Activated T-helper 17 cell treated with anti-CD3 and anti-CD28 coated beads, Interleukin-2, amount 50 U/mL, for 72 hours (primary cell): ENCODE results near the gene CYP4B1. TPM values are rescaled to one million over a fixed set of nuclear protein-coding genes. Genes with fewer than 3 reads are reported as not detected.
"Not testable (repeated sequence)": the region's sequence is repeated elsewhere in the genome, so short reads cannot be mapped to it uniquely, and the experiment has no call there.

ENCODE experiments used
- ATAC-seq: fragments of 150-1000 bp; cut with Tn5 transposase; replicated peaks from 2 replicates; pipeline ENCODE4 v1.10.0; 2021; ENCODE audit warnings: mild to moderate bottlenecking, moderate library complexity
- H3K27ac Mint-ChIP-seq: one replicate; pipeline ENCODE4 v1.8.0; 2022; ENCODE audit warnings: mixed read lengths
- H3K27me3 Mint-ChIP-seq: one replicate; pipeline ENCODE4 v1.8.0; 2022; ENCODE audit warnings: mixed read lengths
- H3K36me3 Mint-ChIP-seq: one replicate; pipeline ENCODE4 v1.8.0; 2022; ENCODE audit warnings: low read depth, mild to moderate bottlenecking, mixed read lengths
- H3K4me1 Mint-ChIP-seq: one replicate; pipeline ENCODE4 v1.8.0; 2022; ENCODE audit warnings: mixed read lengths
- H3K4me3 Mint-ChIP-seq: one replicate; pipeline ENCODE4 v1.8.0; 2022; ENCODE audit warnings: mild to moderate bottlenecking, mixed read lengths
- H3K9me3 Mint-ChIP-seq: one replicate; pipeline ENCODE4 v1.8.0; 2022; ENCODE audit warnings: mixed read lengths
- total RNA-seq, 2 donors: library from RNA; stranded (reverse); gene quantifications; one replicate each; pipeline ENCODE4 v1.2.3, GENCODE V29; 2022

CYP4B1 gene
- under 1 TPM in 1 of 2 donors, not detected in 1; 0.56 TPM for total RNA-seq

- no peak for ATAC-seq
- no peak within 1 kb of the TSS for H3K4me3 Mint-ChIP-seq
- peaks cover 18% of the 10 kb centered on the region for H3K27me3 Mint-ChIP-seq
- H3K9me3 Mint-ChIP-seq = no peaks in the 10 kb centered on the region
- no peaks in the 10 kb centered on the region for H3K4me1 Mint-ChIP-seq
- H3K27ac Mint-ChIP-seq = no peak within 1 kb of the TSS
- H3K36me3 Mint-ChIP-seq = no peaks in the 10 kb centered on the region
Measured at GRCh38 chr1:46798810-46799209, at the start of gene CYP4B1. Gene CYP4B1 (plus strand): TSS chr1:46799046. CDS start chr1:46799082, 36 bp downstream.

- Mint-ChIP-seq H3K27me3 (peaks cover 29% of the 10 kb centered on the region), H3K36me3 (no peaks in the 10 kb centered on the region), H3K27ac (no peak overlapping the region), H3K4me3 (no peak overlapping the region), H3K4me1 (no peaks in the 10 kb centered on the region), H3K9me3 (no peaks in the 10 kb centered on the region)
- no peak for ATAC-seq
Measured at GRCh38 chr1:46749404-46749803, 49.4 kb upstream of the CYP4B1 start.

GRCh38 chr1:46749921-46750404, 48.9 kb upstream of the CYP4B1 start:
- Mint-ChIP-seq H3K27me3 (peaks cover 28% of the 10 kb centered on the region), H3K4me1 (no peaks in the 10 kb centered on the region), H3K36me3 (no peaks in the 10 kb centered on the region), H3K9me3 (no peaks in the 10 kb centered on the region), H3K4me3 (no peak overlapping the region), H3K27ac (no peak overlapping the region)
- no peak for ATAC-seq

- Mint-ChIP-seq H3K27ac (no peak overlapping the region), H3K9me3 (no peaks in the 10 kb centered on the region), H3K4me1 (no peaks in the 10 kb centered on the region), H3K27me3 (peaks cover 31% of the 10 kb centered on the region), H3K36me3 (no peaks in the 10 kb centered on the region), H3K4me3 (no peak overlapping the region)
- no peak for ATAC-seq
Measured at GRCh38 chr1:46753985-46754384, 44.9 kb upstream of the CYP4B1 start.

GRCh38 chr1:46754707-46755106, 44.1 kb upstream of the CYP4B1 start:
- H3K9me3 Mint-ChIP-seq, H3K36me3 Mint-ChIP-seq, H3K4me1 Mint-ChIP-seq, ATAC-seq, H3K27ac Mint-ChIP-seq, H3K4me3 Mint-ChIP-seq: not testable (repeated sequence)
- peaks cover 26% of the 10 kb centered on the region for H3K27me3 Mint-ChIP-seq

GRCh38 chr1:46755121-46755520, 43.7 kb upstream of the CYP4B1 start:
- Mint-ChIP-seq H3K36me3 (no peaks in the 10 kb centered on the region), H3K27me3 (peaks cover 25% of the 10 kb centered on the region), H3K27ac (no peak overlapping the region), H3K4me1 (no peaks in the 10 kb centered on the region), H3K4me3 (no peak overlapping the region), H3K9me3 (no peaks in the 10 kb centered on the region)
- ATAC-seq = no peak

GRCh38 chr1:46757247-46757955, 41.4 kb upstream of the CYP4B1 start:
- Mint-ChIP-seq H3K36me3 (no peaks in the 10 kb centered on the region), H3K27me3 (peaks cover 32% of the 10 kb centered on the region), H3K9me3 (no peaks in the 10 kb centered on the region), H3K4me3 (no peak overlapping the region), H3K4me1 (no peaks in the 10 kb centered on the region), H3K27ac (no peak overlapping the region)
- no peak for ATAC-seq

- Mint-ChIP-seq H3K9me3 (no peaks in the 10 kb centered on the region), H3K36me3 (no peaks in the 10 kb centered on the region), H3K27ac (no peak overlapping the region), H3K4me1 (no peaks in the 10 kb centered on the region), H3K27me3 (peaks cover 28% of the 10 kb centered on the region), H3K4me3 (no peak overlapping the region)
- no peak for ATAC-seq
Measured at GRCh38 chr1:46757956-46758528, 40.8 kb upstream of the CYP4B1 start.

GRCh38 chr1:46760558-46761166, 38.2 kb upstream of the CYP4B1 start:
- Mint-ChIP-seq H3K27ac (no peak overlapping the region), H3K9me3 (no peaks in the 10 kb centered on the region), H3K27me3 (peaks cover 25% of the 10 kb centered on the region), H3K36me3 (no peaks in the 10 kb centered on the region), H3K4me1 (no peaks in the 10 kb centered on the region), H3K4me3 (no peak overlapping the region)
- no peak for ATAC-seq

GRCh38 chr1:46761740-46762139, 37.1 kb upstream of the CYP4B1 start:
- Mint-ChIP-seq H3K27ac (no peak overlapping the region), H3K4me1 (no peaks in the 10 kb centered on the region), H3K9me3 (no peaks in the 10 kb centered on the region), H3K36me3 (no peaks in the 10 kb centered on the region), H3K4me3 (no peak overlapping the region), H3K27me3 (peaks cover 25% of the 10 kb centered on the region)
- no peak for ATAC-seq

GRCh38 chr1:46764402-46764801, 34.4 kb upstream of the CYP4B1 start:
- H3K27me3 Mint-ChIP-seq = peaks cover 27% of the 10 kb centered on the region
- no peak overlapping the region for H3K27ac Mint-ChIP-seq
- no peak overlapping the region for H3K4me3 Mint-ChIP-seq
- H3K9me3 Mint-ChIP-seq = no peaks in the 10 kb centered on the region
- no peaks in the 10 kb centered on the region for H3K36me3 Mint-ChIP-seq
- ATAC-seq = no peak
- no peaks in the 10 kb centered on the region for H3K4me1 Mint-ChIP-seq

- Mint-ChIP-seq H3K9me3 (peaks cover 12% of the 10 kb centered on the region), H3K27me3 (peaks cover 14% of the 10 kb centered on the region), H3K27ac (no peak overlapping the region), H3K4me3 (no peak overlapping the region), H3K36me3 (no peaks in the 10 kb centered on the region), H3K4me1 (no peaks in the 10 kb centered on the region)
- ATAC-seq = no peak
Measured at GRCh38 chr1:46767649-46768282, 31.1 kb upstream of the CYP4B1 start.

GRCh38 chr1:46768445-46768844, 30.4 kb upstream of the CYP4B1 start:
- no peaks in the 10 kb centered on the region for H3K4me1 Mint-ChIP-seq
- ATAC-seq = no peak
- peaks cover 12% of the 10 kb centered on the region for H3K9me3 Mint-ChIP-seq
- no peak overlapping the region for H3K4me3 Mint-ChIP-seq
- H3K36me3 Mint-ChIP-seq = no peaks in the 10 kb centered on the region
- H3K27me3 Mint-ChIP-seq = peaks cover 14% of the 10 kb centered on the region
- H3K27ac Mint-ChIP-seq = no peak overlapping the region

GRCh38 chr1:46769028-46769740, 29.7 kb upstream of the CYP4B1 start:
- no peak overlapping the region for H3K27ac Mint-ChIP-seq
- ATAC-seq = no peak
- no peaks in the 10 kb centered on the region for H3K36me3 Mint-ChIP-seq
- H3K4me3 Mint-ChIP-seq = no peak overlapping the region
- H3K27me3 Mint-ChIP-seq = peaks cover 14% of the 10 kb centered on the region
- H3K4me1 Mint-ChIP-seq = no peaks in the 10 kb centered on the region
- H3K9me3 Mint-ChIP-seq = peaks cover 12% of the 10 kb centered on the region
